ENCODE data around the gene CYS1. TPM values are rescaled to one million over a fixed set of nuclear protein-coding genes. Genes with fewer than 3 reads are reported as not detected.

CYS1 gene
- total and polyA plus RNA-seq, 2 of the 8 experiments (the other 6 are each of a cell fraction or from before 2014, with no cell fraction given) = 0.09 to 0.13 TPM

DNA sequence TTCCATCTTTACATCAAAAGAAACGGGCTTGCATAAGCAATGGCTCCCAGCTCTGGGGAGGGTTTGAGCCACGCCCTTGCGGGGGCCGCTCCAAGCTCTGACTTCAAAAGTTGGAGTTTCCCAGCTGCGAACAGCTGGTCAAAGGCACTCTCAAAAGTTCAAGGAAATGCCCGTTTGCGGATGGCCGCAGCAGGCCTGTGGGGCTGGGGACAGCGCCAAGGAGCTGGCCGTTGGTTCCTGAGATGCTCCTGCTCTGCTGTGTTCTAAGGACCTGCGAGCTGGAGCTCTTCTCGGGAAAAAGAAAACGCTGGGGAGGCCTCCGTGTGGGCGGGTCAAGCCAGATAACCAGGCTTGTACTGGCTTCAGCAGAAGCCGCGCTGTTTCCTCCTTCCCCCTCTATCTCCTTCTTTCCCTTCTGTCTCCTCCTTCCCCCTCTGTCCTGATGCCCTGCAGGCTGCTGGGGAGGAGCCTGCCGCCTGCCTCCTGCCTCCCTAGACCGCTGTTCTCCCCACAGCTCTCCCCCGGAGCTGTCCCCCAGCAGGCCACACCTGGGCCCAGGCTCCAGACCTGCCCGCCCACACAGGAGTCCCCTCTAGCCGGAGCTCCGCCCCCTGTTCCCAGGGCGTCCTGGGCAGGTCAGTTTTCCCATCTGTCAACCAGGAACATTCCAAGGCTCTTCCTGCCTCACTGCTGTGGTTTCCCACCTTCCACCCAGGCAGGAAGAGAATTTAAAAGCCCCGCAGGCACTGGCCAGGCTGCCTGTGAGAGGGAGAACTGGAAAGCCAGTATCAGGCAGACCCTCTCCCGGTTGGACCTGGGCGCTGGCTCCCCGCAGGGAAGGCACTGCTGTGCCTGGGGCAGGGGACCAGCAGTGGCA lies 22.7 kb downstream of the CYS1 start (continued):
- TF ChIP-seq, protein P1, sequence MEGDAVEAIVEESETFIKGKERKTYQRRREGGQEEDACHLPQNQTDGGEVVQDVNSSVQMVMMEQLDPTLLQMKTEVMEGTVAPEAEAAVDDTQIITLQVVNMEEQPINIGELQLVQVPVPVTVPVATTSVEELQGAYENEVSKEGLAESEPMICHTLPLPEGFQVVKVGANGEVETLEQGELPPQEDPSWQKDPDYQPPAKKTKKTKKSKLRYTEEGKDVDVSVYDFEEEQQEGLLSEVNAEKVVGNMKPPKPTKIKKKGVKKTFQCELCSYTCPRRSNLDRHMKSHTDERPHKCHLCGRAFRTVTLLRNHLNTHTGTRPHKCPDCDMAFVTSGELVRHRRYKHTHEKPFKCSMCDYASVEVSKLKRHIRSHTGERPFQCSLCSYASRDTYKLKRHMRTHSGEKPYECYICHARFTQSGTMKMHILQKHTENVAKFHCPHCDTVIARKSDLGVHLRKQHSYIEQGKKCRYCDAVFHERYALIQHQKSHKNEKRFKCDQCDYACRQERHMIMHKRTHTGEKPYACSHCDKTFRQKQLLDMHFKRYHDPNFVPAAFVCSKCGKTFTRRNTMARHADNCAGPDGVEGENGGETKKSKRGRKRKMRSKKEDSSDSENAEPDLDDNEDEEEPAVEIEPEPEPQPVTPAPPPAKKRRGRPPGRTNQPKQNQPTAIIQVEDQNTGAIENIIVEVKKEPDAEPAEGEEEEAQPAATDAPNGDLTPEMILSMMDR (IDR thresholded peaks at IDR 0.05; ENCODE audit: control extremely low read depth in 1 of 3, insufficient read depth in 1 of 3, low read depth in 1 of 3, low read length in 3 of 3) = no peak
- TF ChIP-seq YY1 (IDR thresholded peaks at IDR 0.05; ENCODE audit: low read depth, low read length) = 0 out of 2 replicates have a peak, but pooled peaks have one; percentile 58
- 0 out of 2 replicates have a peak, but pooled peaks have one; percentile 21 for TF ChIP-seq POLR2AphosphoS5 (IDR thresholded peaks at IDR 0.05; ENCODE audit: low read depth, low read length)
- no peak for TF ChIP-seq CBX5 (IDR thresholded peaks at IDR 0.05; ENCODE audit: low read depth, low read length)

Measured in H1 (cell line).